COLO829 (cell line): Measurements from ENCODE around the gene FZD2.
"Not testable (repeated sequence)": the region's sequence is repeated elsewhere in the genome, so short reads cannot be mapped to it uniquely, and the experiment has no call there.

ENCODE experiments used
- DNase-seq: peaks from one replicate; pipeline ENCODE4 v3.0.0; 2012; ENCODE audit warnings: low spot score

The FZD2 gene

GRCh38 chr17:44546671-44547606 lies 10.3 kb upstream of the FZD2 start:
- DNase-seq = no peak

DNA sequence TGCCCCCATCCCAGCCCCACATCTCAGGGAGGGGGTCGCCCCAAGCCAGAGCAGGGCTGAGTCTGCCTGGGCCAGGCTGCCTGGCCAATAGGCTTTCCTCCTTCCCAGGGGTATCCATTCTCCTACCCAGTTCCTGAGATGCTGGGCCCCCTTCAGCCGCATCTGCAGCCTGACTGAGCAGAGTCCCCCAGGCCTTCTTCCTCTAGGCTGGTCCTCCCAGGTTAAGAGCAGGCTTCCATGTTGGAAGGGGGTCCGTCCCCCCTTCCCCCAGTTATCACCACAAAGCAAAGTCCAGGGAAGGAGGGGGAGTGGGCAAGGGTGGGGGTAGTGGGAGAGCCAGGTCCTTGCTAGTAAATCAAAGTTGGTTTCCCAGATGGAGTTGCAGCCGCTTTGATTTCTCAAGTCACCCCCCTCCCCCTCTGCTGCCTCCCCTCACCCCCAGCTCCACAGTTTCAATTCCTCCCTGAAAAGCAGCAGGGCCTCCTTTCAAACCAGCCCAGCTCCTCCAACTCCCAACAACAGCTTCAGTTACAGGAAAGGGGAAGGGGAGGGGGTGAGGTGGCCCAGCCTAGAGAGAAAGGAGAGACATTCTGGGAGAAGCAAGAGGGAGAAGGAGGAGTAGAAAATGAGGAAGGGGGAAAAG lies 9.5 kb upstream of the FZD2 start:
- DNase-seq = no peak

- no peak for DNase-seq
Observed at GRCh38 chr17:44548376-44549230, 8.7 kb upstream of the FZD2 start.

DNA sequence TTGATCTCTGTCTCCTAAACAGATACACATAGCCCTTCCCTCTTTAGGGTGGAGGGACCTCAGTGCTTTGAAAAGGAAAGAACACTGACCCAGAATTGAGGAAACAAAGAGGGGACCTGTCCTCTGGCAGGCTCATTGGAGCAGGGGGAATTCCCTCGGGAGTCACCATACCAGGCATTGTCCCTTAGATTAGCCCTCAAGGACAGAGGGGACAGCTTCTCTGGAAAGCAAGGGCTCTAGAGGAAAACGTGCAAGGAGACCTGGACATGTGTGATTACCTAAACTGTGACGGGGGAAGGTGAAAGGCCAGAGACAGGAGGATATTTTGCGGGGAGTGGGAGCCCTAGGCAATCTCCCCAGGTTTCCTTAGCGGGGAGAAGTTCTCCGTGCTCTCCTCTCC lies 7.6 kb upstream of the FZD2 start:
- no peak for DNase-seq

- DNase-seq = no peak
Observed at GRCh38 chr17:44552361-44552760, 4.9 kb upstream of the FZD2 start.

DNA sequence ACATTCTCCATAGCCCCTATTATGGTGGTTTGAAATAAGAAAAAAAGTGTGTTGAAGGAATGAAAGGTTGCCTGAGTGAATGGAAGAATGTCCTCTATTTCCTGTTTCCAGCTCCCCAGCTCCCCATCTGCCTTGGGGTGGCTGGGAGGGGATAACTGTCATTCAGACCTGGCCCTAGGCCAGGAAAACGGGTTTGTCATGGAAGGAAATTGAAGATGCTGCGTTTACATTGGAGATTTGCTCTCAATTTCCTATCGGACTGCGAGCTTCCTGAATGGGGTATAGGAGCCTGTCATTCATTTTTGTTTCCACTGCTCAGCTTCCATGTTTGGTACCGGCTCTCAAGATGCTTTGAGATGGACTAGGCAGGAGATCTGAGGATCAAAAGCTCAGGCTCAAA lies 2.2 kb upstream of the FZD2 start:
- no peak for DNase-seq

- peak; percentile 57 for DNase-seq
Observed at GRCh38 chr17:44556166-44556831, 985 bp upstream of the FZD2 start.

GRCh38 chr17:44557651-44558285 lies 484 bp downstream of the FZD2 start:
- DNase-seq = no peak

DNA sequence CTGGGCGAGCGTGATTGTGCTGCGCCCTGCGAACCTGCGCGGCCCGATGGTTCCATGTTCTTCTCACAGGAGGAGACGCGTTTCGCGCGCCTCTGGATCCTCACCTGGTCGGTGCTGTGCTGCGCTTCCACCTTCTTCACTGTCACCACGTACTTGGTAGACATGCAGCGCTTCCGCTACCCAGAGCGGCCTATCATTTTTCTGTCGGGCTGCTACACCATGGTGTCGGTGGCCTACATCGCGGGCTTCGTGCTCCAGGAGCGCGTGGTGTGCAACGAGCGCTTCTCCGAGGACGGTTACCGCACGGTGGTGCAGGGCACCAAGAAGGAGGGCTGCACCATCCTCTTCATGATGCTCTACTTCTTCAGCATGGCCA lies 1.0 kb downstream of the FZD2 start:
- DNase-seq = no peak

DNA sequence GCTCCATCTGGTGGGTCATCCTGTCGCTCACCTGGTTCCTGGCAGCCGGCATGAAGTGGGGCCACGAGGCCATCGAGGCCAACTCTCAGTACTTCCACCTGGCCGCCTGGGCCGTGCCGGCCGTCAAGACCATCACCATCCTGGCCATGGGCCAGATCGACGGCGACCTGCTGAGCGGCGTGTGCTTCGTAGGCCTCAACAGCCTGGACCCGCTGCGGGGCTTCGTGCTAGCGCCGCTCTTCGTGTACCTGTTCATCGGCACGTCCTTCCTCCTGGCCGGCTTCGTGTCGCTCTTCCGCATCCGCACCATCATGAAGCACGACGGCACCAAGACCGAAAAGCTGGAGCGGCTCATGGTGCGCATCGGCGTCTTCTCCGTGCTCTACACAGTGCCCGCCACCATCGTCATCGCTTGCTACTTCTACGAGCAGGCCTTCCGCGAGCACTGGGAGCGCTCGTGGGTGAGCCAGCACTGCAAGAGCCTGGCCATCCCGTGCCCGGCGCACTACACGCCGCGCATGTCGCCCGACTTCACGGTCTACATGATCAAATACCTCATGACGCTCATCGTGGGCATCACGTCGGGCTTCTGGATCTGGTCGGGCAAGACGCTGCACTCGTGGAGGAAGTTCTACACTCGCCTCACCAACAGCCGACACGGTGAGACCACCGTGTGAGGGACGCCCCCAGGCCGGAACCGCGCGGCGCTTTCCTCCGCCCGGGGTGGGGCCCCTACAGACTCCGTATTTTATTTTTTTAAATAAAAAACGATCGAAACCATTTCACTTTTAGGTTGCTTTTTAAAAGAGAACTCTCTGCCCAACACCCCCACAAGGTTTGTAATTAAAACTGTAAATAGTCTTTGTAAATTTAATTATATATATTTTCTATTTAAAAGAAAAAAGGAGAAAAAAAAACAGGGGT lies 1.7 kb downstream of the FZD2 start:
- no peak for DNase-seq

- no peak for DNase-seq
Observed at GRCh38 chr17:44559634-44560554, 2.6 kb downstream of the FZD2 start.

DNA sequence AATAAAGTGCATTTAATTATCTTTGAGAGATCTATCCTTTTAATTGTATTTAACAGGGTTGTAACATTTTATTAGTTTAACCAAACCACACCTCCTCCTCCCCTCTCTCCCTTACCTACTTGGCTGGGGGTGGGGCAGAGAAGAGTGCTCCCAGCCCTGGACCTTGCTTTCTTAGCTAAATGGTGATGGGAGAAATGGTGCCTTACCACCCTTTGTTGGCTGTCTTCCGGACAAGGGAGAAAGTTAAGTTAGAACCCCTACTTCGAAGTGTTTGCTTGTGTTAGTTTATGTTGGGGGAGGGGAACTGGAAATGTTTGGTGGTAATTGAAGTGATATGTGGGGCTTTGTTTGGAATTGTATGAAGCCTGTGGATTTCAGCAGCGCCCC lies 3.9 kb downstream of the FZD2 start:
- no peak for DNase-seq

DNA sequence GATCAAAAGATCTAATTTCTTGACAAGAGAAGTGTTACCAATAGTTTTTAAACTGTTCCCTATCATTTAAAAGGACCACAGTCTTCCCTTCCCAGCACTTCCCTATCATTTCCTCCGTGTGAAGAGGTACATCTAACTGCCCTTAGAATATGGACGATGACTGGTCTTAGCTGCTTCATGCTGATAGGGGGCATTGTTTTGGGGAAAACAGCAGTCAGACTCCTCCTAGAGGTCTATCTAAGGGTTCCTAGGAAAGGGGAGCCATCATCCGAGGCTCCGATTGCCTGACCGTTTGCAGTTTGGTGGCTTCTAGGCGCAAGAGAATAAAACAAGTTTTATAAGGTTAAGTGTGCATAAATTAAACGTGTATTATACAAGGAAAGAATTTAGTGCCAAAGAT lies 7.1 kb downstream of the FZD2 start:
- DNase-seq = no peak

DNA sequence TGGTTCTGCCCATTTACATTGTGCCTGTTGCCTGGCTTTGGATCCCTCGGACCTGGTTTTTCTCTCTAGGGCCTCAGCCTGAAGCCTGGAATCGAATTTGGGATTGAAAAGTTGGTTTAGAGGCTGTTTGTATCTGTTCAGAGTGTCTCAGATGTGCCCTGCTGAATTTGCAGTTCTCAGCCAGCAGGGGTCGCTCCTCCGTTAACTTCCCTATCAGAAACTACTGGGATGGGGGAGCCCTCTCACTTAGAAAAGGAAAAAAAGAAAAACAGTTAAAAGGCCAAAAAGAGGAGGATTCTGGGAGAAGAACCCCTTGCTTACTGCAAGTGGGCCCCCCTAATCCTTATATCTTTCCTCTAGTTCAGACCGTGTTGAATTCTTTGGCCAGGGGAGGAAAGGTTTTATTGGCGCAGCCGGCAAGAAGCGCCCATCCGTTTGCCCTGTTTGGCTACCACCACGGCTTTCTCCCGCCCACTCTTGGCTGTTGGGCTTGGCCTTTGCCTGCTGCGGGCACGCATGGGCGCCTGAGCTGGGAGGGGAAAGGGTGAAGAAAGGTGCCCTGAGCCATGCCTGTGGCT lies 8.7 kb downstream of the FZD2 start:
- no peak for DNase-seq

DNA sequence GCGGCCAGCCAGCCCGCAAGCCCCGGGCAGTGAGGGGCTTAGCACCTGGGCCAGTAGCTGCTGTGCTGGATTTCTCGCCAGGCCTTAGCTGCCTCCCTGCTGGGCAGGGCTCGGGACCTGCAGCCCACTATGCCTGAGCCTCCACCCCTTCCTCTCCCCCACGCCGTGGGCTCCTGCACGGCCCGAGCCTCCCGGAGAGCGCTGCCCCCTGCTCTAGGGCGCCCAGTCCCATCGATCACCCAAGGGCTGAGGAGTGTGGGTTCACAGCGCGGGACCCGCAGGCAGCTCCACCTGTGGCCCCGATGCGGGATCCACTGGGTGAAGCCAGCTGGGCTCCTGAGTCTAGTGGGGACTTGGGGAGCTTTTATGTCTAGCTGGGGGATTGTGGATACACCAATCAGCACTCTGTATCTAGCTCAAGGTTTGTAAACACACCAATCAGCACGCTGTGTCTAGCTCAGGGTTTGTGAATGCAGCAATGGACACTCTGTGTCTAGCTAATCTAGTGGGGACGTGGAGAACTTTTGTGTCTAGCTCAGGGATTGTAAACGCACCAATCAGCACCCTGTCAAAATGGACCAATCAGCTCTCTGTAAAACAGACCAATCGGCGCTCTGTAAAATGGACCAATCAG lies 11.1 kb downstream of the FZD2 start:
- DNase-seq = not testable (repeated sequence)

- DNase-seq = no peak
Observed at GRCh38 chr17:44568945-44569858, 11.9 kb downstream of the FZD2 start.

GRCh38 chr17:44572801-44573200 lies 15.5 kb downstream of the FZD2 start:
- no peak for DNase-seq
